HEK293 (cell line): ENCODE data around the gene DCC.

Source experiments
- CTCF ChIA-PET: fragments of 350-600 bp; formaldehyde crosslinking; extraction: SDS; loops from one replicate; lab custom pipeline; 2021; ENCODE audit warnings: antibody characterized with exemption; lab: Yijun Ruan, JAX
- POLR2A ChIA-PET: fragments of 300-600 bp; formaldehyde crosslinking; extraction: SDS; loops from one replicate; lab custom pipeline; 2020; ENCODE audit warnings: antibody characterized with exemption, inconsistent platforms; lab: Yijun Ruan, JAX
- H3K27ac ChIP-seq: fragments of 200-500 bp; sonication (Bioruptor generic); 2 replicates; pipeline ENCODE4 v1.5.1; 2014; ENCODE audit warnings: low read depth, low read length, control low read depth, inconsistent platforms; ENCODE audit errors: extremely low read depth
- H3K36me3 ChIP-seq, 2 experiments: fragments of 200-500 bp in 1 of 2; sonication (Bioruptor generic) in 1 of 2; 1 replicate in 1 of 2; 2 replicates in 1 of 2; pipeline ENCODE4 v1.5.1; 2014 to 2017; ENCODE audit warnings: inconsistent platforms in 2 of 2, low read length in 2 of 2; ENCODE audit not compliant: control insufficient read depth in 2 of 2, insufficient read depth in 1 of 2
- H3K4me1 ChIP-seq: fragments of 200-500 bp; sonication (Bioruptor generic); 2 replicates; pipeline ENCODE4 v1.5.1; 2014; ENCODE audit warnings: mild to moderate bottlenecking, low read length, inconsistent platforms; ENCODE audit not compliant: control insufficient read depth, insufficient read depth
- H3K4me3 ChIP-seq: 2 replicates; pipeline ENCODE4 v1.5.1; 2011; ENCODE audit warnings: low read depth, mild to moderate bottlenecking, control low read depth, low read length, moderate library complexity
- H3K9me3 ChIP-seq: fragments of 200-500 bp; sonication (Bioruptor generic); 2 replicates; pipeline ENCODE4 v1.5.1; 2014; ENCODE audit warnings: low read depth, low read length, inconsistent platforms; ENCODE audit not compliant: control insufficient read depth, insufficient read depth
- GLIS1 ChIP-seq: fragments of 450-650 bp; formaldehyde crosslinking; IDR thresholded peaks from 2 replicates; pipeline ENCODE4 v1.5.1; 2016; ENCODE audit warnings: missing biosample characterization, missing genetic modification characterization
- OVOL3 ChIP-seq: fragments of 450-650 bp; formaldehyde crosslinking; IDR thresholded peaks from 2 replicates; pipeline ENCODE4 v1.5.1; 2016; ENCODE audit warnings: missing biosample characterization, missing genetic modification characterization
- ZNF140 ChIP-seq: fragments of 450-650 bp; formaldehyde crosslinking; IDR thresholded peaks from 2 replicates; pipeline ENCODE4 v1.5.1; 2016; ENCODE audit warnings: missing biosample characterization, missing genetic modification characterization
- ZNF157 ChIP-seq: fragments of 450-650 bp; formaldehyde crosslinking; IDR thresholded peaks from 2 replicates; pipeline ENCODE4 v1.5.1; 2016; ENCODE audit warnings: missing biosample characterization, missing genetic modification characterization
- ZNF23 ChIP-seq: fragments of 450-650 bp; formaldehyde crosslinking; IDR thresholded peaks from 2 replicates; pipeline ENCODE4 v1.5.1; 2016; ENCODE audit warnings: missing biosample characterization, missing genetic modification characterization, borderline replicate concordance
- ZNF248 ChIP-seq: fragments of 450-650 bp; formaldehyde crosslinking; IDR thresholded peaks from 2 replicates; pipeline ENCODE4 v1.5.1; 2017; ENCODE audit warnings: missing biosample characterization, missing genetic modification characterization
- ZNF266 ChIP-seq: fragments of 450-650 bp; formaldehyde crosslinking; IDR thresholded peaks from 2 replicates; pipeline ENCODE4 v1.5.1; 2016; ENCODE audit warnings: missing biosample characterization, missing genetic modification characterization, low read depth
- ZNF335 ChIP-seq: fragments of 450-650 bp; formaldehyde crosslinking; conservative IDR thresholded peaks from 2 replicates; pipeline ENCODE4 v1.5.1; 2016; ENCODE audit warnings: missing biosample characterization, missing genetic modification characterization
- ZNF366 ChIP-seq: fragments of 450-650 bp; formaldehyde crosslinking; conservative IDR thresholded peaks from 2 replicates; pipeline ENCODE4 v1.5.1; 2016; ENCODE audit warnings: missing biosample characterization, missing genetic modification characterization
- ZNF530 ChIP-seq: fragments of 450-650 bp; formaldehyde crosslinking; IDR thresholded peaks from 2 replicates; pipeline ENCODE4 v1.5.1; 2016; ENCODE audit warnings: low read depth, missing biosample characterization, missing genetic modification characterization
- ZNF549 ChIP-seq: fragments of 450-650 bp; IDR thresholded peaks from 2 replicates; pipeline ENCODE4 v1.5.1; 2018; ENCODE audit warnings: missing biosample characterization, missing genetic modification characterization, mild to moderate bottlenecking, inconsistent platforms, moderate library complexity
- ZNF785 ChIP-seq: fragments of 450-650 bp; formaldehyde crosslinking; IDR thresholded peaks from 2 replicates; pipeline ENCODE4 v1.5.1; 2016; ENCODE audit warnings: missing biosample characterization, missing genetic modification characterization
- ZNF843 ChIP-seq: fragments of 450-650 bp; formaldehyde crosslinking; IDR thresholded peaks from 2 replicates; pipeline ENCODE4 v1.5.1; 2016; ENCODE audit warnings: missing biosample characterization, missing genetic modification characterization
- TF ChIP-seq, protein P1 (sequence below): fragments of 450-650 bp; formaldehyde crosslinking; IDR thresholded peaks from 2 replicates; pipeline ENCODE4 v1.5.1; 2016; ENCODE audit warnings: missing biosample characterization, missing genetic modification characterization
- TF ChIP-seq, protein P2 (sequence below): fragments of 450-650 bp; formaldehyde crosslinking; IDR thresholded peaks from 2 replicates; pipeline ENCODE4 v1.5.1; 2016; ENCODE audit warnings: missing biosample characterization, missing genetic modification characterization
- TF ChIP-seq, protein P3 (sequence below): fragments of 450-650 bp; formaldehyde crosslinking; conservative IDR thresholded peaks from 2 replicates; pipeline ENCODE4 v1.5.1; 2016; ENCODE audit warnings: low read depth, missing biosample characterization, missing genetic modification characterization
- TF ChIP-seq, protein P4 (sequence below): fragments of 450-650 bp; formaldehyde crosslinking; IDR thresholded peaks from 2 replicates; pipeline ENCODE4 v1.5.1; 2016; ENCODE audit warnings: missing biosample characterization, missing genetic modification characterization
- TF ChIP-seq, protein P5 (sequence below): fragments of 450-650 bp; formaldehyde crosslinking; IDR thresholded peaks from 2 replicates; pipeline ENCODE4 v1.5.1; 2016; ENCODE audit warnings: missing biosample characterization, missing genetic modification characterization

Gene DCC

DNA sequence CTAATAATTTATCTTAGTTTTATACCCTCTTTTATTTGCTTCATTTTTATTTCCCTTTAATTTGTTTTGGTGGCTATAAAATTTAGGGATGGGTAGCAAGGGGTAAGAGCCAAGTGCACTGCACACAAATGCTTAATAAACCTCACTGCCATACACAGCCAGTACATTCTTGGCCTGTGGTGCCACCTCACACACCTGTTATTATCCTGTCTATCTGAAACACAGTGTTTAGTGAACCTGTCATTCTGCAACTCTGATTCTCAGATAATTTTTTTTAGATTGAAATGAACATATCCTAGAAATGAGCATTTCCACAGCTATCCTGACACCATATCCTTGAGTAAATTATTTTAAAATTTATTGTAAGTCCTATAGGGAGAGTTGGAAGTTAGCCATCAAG lies 807.5 kb downstream of the DCC start:
- H3K4me1 ChIP-seq, result no peaks in the 10 kb centered on the region
- ChIA-PET CTCF (no interaction called here), POLR2A (no interaction called here)
- TF ChIP-seq ZNF140 (tag by site-specific recombination) (no peak), ZNF266 (no peak), ZNF157 (tag by site-specific recombination) (no peak), OVOL3 (tag by site-specific recombination) (no peak), ZNF23 (tag by site-specific recombination) (no peak), ZNF843 (tag by site-specific recombination) (no peak), ZNF248 (tag by site-specific recombination) (no peak), ZNF530 (no peak), ZNF335 (no peak), ZNF366 (tag by site-specific recombination) (no peak), GLIS1 (tag by site-specific recombination) (no peak), ZNF785 (tag by site-specific recombination) (no peak)
- TF ChIP-seq, protein P1, sequence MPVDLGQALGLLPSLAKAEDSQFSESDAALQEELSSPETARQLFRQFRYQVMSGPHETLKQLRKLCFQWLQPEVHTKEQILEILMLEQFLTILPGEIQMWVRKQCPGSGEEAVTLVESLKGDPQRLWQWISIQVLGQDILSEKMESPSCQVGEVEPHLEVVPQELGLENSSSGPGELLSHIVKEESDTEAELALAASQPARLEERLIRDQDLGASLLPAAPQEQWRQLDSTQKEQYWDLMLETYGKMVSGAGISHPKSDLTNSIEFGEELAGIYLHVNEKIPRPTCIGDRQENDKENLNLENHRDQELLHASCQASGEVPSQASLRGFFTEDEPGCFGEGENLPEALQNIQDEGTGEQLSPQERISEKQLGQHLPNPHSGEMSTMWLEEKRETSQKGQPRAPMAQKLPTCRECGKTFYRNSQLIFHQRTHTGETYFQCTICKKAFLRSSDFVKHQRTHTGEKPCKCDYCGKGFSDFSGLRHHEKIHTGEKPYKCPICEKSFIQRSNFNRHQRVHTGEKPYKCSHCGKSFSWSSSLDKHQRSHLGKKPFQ (tag by site-specific recombination), result no peak
- TF ChIP-seq, protein P2, sequence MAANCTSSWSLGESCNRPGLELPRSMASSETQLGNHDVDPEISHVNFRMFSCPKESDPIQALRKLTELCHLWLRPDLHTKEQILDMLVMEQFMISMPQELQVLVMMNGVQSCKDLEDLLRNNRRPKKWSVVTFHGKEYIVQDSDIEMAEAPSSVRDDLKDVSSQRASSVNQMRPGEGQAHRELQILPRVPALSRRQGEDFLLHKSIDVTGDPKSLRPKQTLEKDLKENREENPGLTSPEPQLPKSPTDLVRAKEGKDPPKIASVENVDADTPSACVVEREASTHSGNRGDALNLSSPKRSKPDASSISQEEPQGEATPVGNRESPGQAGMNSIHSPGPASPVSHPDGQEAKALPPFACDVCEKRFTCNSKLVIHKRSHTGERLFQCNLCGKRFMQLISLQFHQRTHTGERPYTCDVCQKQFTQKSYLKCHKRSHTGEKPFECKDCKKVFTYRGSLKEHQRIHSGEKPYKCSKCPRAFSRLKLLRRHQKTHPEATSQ (tag by site-specific recombination), result no peak
- TF ChIP-seq, protein P3, sequence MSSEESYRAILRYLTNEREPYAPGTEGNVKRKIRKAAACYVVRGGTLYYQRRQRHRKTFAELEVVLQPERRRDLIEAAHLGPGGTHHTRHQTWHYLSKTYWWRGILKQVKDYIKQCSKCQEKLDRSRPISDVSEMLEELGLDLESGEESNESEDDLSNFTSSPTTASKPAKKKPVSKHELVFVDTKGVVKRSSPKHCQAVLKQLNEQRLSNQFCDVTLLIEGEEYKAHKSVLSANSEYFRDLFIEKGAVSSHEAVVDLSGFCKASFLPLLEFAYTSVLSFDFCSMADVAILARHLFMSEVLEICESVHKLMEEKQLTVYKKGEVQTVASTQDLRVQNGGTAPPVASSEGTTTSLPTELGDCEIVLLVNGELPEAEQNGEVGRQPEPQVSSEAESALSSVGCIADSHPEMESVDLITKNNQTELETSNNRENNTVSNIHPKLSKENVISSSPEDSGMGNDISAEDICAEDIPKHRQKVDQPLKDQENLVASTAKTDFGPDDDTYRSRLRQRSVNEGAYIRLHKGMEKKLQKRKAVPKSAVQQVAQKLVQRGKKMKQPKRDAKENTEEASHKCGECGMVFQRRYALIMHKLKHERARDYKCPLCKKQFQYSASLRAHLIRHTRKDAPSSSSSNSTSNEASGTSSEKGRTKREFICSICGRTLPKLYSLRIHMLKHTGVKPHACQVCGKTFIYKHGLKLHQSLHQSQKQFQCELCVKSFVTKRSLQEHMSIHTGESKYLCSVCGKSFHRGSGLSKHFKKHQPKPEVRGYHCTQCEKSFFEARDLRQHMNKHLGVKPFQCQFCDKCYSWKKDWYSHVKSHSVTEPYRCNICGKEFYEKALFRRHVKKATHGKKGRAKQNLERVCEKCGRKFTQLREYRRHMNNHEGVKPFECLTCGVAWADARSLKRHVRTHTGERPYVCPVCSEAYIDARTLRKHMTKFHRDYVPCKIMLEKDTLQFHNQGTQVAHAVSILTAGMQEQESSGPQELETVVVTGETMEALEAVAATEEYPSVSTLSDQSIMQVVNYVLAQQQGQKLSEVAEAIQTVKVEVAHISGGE (tag by site-specific recombination), result no peak
- TF ChIP-seq, protein P4, sequence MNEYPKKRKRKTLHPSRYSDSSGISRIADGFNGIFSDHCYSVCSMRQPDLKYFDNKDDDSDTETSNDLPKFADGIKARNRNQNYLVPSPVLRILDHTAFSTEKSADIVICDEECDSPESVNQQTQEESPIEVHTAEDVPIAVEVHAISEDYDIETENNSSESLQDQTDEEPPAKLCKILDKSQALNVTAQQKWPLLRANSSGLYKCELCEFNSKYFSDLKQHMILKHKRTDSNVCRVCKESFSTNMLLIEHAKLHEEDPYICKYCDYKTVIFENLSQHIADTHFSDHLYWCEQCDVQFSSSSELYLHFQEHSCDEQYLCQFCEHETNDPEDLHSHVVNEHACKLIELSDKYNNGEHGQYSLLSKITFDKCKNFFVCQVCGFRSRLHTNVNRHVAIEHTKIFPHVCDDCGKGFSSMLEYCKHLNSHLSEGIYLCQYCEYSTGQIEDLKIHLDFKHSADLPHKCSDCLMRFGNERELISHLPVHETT (tag by site-specific recombination), result no peak
- no peak overlapping the region for H3K27ac ChIP-seq
- H3K36me3 ChIP-seq, result no peaks in the 10 kb centered on the region
- no peaks in the 10 kb centered on the region for H3K9me3 ChIP-seq
- H3K4me3 ChIP-seq, result no peak overlapping the region

DNA sequence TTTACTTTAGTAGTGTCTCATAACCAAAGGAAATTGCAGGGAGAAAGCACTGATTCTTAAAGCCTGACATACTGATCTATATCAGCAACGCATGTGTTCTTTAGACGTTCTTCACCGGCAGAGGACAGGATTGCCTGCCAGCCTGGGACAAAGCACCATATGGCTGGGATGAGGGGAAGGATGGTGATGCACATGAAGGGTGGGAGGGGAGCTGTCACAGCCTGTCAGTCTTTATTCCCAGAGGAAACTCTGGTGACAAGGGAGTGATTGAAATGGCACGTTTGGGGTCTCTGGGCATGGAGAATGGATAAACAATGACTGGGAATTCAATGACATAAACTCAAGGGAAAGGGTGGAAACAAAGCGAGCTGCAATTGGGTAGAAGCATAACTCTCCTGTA lies 808.1 kb downstream of the DCC start:
- Histone ChIP-seq H3K27ac (no peak overlapping the region), H3K36me3 (no peaks in the 10 kb centered on the region), H3K4me3 (no peak overlapping the region)
- POLR2A ChIA-PET, result no interaction called here
- TF ChIP-seq, protein P5, sequence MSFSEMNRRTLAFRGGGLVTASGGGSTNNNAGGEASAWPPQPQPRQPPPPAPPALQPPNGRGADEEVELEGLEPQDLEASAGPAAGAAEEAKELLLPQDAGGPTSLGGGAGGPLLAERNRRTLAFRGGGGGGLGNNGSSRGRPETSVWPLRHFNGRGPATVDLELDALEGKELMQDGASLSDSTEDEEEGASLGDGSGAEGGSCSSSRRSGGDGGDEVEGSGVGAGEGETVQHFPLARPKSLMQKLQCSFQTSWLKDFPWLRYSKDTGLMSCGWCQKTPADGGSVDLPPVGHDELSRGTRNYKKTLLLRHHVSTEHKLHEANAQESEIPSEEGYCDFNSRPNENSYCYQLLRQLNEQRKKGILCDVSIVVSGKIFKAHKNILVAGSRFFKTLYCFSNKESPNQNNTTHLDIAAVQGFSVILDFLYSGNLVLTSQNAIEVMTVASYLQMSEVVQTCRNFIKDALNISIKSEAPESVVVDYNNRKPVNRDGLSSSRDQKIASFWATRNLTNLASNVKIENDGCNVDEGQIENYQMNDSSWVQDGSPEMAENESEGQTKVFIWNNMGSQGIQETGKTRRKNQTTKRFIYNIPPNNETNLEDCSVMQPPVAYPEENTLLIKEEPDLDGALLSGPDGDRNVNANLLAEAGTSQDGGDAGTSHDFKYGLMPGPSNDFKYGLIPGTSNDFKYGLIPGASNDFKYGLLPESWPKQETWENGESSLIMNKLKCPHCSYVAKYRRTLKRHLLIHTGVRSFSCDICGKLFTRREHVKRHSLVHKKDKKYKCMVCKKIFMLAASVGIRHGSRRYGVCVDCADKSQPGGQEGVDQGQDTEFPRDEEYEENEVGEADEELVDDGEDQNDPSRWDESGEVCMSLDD (tag by site-specific recombination), result no peak
- TF ChIP-seq GLIS1 (tag by site-specific recombination), result no peak
- TF ChIP-seq ZNF549 (tag by site-specific recombination), result no peak
- TF ChIP-seq, all 188 proteins: peak for 0
- no peaks in the 10 kb centered on the region for H3K9me3 ChIP-seq
- CTCF ChIA-PET, result no interaction called here
- H3K4me1 ChIP-seq, result no peaks in the 10 kb centered on the region
